HG03432 (cell line): Measurements from ENCODE around the gene EDEM1.
"Not testable (repeated sequence)": the region's sequence is repeated elsewhere in the genome, so short reads cannot be mapped to it uniquely, and the experiment has no call there.

Source experiments
- ATAC-seq: cut with Tn5 transposase; IDR thresholded peaks from one replicate; pipeline ENCODE4 v1.9.1; 2021; ENCODE audit warnings: mild to moderate bottlenecking, moderate library complexity; ENCODE audit not compliant: unreplicated experiment

EDEM1 gene

DNA sequence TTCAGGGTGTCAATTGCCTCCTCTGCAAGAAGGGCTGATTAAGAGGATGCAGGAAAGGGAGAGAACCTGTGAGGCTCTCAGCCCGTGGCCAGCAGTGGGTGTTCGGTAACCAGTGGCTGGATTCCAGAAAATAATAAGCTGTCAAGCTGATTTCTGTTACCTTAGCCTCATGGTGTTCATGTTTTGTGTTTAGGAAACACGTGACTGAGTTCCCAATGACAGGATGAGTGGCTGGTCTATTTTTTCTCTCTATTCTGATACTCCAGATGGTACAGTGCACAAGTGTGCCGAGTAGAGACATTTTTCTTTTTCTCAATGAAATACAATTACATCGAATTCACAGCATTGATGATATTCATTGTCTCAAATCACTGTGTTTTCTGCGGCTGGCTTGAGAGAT lies 43.6 kb downstream of the EDEM1 start:
- ATAC-seq: no peak

GRCh38 chr3:5231487-5231886 lies 44.0 kb downstream of the EDEM1 start:
- ATAC-seq: no peak

DNA sequence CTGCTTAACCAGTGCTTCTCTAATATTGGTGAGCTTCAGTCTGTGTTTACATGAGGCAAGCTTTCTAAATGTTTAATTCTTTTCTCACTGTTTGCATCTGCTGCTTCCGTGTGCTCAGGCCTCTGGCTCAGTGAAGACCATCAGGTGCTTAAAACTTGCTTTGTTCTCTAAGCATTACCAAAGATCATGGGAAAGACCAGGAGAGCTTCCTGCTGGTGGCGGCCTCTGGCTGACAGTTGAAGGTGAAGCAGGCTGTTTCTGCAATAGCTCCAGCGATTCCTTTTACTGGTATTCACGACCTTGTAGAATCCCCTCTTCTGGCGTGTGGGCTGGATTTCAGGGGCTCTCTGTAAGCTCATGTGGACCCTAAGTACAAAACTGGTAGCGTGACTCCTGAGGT lies 45.1 kb downstream of the EDEM1 start:
- no peak for ATAC-seq

DNA sequence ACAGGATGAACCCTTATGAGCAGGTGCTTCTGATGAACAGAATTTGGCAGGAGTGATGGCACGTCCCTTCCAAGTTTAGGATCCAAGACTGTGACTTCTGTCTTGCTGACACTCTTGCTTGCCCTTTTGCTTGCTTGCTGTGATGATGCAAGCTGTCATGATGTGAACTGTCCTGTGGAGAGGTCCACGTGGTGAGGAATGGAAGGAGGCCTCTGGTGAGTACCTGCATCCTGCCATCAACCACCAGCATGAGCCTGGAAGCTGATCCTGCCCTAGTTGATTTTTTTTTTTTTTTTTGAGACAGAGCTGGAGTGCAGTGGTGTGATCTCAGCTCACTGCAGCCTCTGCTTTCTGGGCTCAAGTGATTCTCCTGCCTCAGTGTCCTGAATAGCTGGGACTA lies 45.5 kb downstream of the EDEM1 start:
- no peak for ATAC-seq

DNA sequence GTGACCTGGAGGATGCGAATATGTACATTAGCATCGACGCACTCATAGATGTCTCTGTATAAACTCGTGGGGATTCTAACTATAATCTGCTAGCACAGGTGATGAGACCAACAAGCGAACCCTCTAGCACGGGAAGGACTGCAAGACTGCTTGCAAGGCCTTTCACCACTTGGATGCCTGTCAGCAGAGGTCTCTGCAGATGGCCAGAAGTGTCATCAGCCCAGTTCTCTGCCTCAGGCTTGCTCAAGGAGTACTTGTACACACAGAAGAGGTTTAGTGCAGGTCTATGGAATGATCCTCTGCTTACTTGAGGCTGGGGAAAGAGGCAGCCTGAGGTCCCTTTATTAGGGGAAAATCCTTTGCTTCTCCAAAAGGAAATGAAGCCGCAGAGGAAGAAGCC lies 48.1 kb downstream of the EDEM1 start:
- no peak for ATAC-seq

GRCh38 chr3:5238545-5238944 lies 51.0 kb downstream of the EDEM1 start:
- ATAC-seq: no peak

GRCh38 chr3:5239602-5240001 lies 52.1 kb downstream of the EDEM1 start:
- ATAC-seq: no peak

DNA sequence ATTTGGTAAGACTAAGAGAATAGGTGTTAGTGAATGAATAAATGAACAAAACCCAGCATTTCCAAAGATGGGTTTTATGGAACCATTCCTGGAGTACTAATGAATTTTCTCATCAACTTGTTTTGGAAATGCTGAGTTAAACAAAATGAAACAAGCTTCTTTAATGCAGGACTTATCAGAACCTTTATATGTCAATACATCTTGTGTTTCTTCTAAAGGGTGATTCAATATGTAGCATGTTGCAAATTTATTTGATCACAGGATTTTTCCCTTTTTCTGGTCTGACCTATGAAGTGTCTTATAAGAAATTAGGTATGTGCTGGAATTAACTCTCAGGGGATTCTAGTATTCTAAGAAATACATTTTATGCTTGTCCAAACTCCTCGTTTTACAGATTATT lies 53.2 kb downstream of the EDEM1 start:
- ATAC-seq: no peak

DNA sequence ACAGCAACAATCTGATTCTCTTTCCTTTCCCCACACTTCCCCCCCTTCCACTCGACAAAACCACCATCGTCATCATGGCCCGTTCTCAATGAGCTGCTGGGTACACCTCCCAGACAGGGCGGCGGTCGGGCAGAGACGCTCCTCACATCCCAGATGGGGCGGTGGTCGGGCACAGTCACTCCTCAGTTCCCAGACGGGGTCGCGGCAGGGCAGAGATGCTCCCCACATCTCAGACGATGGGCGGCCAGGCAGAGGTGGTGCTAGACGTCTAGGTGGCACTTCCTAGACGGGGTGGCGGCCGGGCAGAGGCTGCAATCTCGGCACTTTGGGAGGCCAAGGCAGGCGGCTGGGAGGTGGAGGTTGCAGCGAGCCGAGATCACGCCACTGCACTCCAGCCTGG lies 55.3 kb downstream of the EDEM1 start:
- not testable (repeated sequence) for ATAC-seq

DNA sequence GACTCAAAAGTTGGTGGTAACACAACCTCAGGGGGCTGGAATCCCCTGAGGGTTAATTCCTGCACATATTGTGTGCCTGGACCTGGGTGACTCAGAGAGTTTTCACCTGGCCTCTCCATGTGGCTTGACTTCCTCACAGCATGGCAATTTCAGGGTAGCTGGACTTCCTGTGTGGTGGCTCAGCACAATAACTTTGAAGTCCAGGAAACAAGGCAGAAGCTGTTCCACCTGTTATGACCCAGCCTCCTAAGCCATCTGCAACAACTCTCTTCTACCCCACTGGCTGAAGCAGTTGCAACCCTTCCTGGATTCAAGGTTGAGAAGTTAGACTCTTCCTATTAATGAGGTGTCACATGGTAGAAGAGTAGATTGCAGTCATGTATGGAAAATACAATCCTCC lies 58.4 kb downstream of the EDEM1 start:
- no peak for ATAC-seq

DNA sequence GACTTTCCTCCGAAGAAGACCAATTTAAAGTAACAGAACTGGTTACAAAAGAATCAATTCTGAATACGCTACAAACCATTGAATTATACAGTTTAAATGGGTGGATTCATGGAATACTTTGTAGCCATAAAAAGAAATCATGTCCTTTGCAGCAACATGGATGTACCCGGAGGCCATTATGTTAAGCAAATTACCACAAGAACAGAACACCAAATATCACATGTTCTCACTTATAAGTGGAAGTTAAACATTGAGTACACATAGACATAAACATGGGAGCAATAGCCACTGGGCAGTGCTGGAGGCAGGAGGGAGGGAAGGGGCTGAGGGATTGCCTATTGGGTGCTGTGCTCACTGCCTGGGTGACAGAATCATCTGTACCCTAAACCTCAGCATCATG lies 61.3 kb downstream of the EDEM1 start:
- no peak for ATAC-seq

DNA sequence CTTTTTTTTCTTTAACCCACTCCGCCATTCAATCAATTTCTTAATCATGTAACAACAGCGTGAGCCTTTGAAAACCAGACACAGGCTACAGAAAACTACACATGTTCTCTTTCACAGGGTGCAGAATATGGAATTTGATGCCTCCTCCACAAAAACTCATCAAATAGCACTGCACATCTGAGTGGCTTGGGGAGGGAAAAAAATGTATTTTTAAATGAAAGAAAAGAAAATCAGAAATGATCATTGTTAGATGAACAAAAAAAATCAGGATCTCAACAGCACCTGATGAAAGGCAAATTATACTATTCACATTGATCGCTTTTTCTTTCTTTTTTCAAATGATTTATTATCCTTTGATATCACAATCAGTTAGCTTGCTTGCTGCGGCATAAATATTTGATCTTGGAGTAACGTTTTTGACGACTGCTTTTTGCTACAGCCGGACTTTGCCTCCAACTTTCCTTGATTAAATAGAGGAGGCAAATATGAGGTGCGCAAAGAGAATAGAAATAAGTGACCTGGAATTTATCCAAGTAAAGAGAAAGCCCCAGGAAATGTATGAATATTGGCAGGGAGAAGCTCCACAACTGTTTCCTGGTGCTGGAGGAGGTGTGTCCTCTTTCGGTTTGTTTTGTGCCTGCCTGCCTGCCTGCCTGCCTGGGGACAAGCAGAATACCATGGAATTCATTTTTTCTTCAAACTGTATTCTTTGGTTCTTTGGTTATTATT lies 63.1 kb downstream of the EDEM1 start:
- no peak for ATAC-seq

DNA sequence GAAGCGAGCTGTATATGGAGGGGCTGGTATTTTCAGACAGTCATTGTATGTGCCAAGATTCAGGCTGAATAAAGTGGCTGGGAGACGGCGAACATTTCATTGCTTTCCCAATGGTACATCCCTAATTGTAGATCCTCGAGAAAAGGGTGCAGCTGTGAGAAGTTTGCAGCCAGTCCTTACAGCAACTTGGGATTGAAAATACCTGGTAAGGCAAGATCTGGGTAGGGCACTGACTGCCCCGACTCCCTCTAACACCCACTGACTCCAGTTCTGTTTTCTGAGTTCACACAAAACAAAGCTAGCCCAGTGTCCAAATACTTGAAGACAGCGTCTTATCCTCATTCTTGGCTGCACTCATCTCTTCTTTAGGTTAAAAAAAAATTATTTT lies 63.7 kb downstream of the EDEM1 start:
- no peak for ATAC-seq

GRCh38 chr3:5252131-5252530 lies 64.6 kb downstream of the EDEM1 start:
- no peak for ATAC-seq

- ATAC-seq: no peak
Observed at GRCh38 chr3:5254281-5255048, 67.0 kb downstream of the EDEM1 start.

DNA sequence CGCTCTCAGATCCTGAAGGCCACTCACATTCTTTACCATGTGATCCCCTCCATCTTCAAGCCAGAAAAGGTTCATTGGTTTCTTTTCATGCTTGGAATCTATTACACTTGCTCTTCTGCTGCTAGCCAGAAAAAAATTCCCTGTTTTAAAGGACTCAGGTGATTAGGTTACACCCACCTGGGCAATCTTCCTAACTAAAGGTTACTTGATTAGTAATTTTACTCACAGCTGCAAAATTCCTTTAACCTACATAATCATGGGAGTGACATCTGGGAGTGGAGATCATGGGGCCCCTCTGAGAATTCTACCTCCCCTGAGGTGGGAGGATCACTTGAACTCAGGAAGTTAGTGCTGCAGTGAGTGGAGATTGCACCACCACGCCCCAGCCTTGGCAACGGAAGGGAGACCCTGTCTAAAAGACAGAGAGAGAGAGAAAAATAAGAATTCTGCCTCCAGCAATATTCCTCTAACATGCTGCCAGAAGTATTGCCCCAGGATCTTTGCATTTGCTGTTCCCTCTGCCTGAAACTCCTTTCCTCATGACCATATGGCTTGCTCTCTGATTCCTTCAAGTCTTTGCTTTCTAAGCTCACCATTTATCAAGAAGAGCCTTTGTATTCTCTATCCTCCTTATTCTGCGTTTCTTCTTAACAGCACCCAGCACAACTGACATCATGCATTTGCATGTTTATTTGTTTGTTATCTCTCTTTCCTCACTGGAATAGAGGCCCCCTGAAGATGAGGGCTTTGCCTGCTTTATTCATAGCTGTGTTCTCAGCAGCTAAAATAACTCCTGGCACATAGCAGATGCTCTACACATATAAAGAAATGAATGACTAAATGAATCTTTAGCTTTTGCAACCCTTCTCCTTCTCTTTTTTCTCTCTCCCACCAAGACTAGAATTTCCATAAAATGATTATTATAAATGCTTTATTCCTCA lies 68.2 kb downstream of the EDEM1 start:
- ATAC-seq: no peak

GRCh38 chr3:5258526-5258925 lies 71.0 kb downstream of the EDEM1 start:
- ATAC-seq: no peak

DNA sequence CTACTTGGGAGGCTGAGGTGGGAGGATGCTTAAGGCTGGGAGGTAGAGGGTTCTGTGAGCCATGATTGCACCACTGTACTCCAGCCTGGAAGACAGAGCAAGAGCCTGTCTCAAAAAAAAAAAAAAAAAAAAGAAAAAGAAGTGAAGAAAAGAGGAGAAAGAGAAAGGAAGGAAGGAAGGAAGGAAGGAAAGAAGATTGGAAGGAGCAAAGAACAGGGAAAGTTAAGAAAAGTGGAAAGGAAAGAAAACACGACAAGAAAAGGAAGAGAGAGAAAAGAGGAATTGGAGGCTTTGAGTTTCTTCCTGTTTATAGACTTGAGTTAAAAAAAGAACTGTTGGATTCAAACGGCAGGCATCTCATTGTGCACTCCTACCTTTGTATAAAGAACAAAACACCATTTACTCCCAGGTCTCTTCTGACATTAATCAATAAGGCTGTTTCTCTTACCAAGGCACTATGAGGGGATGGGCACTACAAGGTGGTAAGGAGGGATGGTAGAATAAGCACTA lies 73.5 kb downstream of the EDEM1 start:
- ATAC-seq: no peak

GRCh38 chr3:5262507-5262906 lies 75.0 kb downstream of the EDEM1 start:
- no peak for ATAC-seq

GRCh38 chr3:5264093-5264600 lies 76.6 kb downstream of the EDEM1 start:
- ATAC-seq: no peak
